ENCODE measurements around the gene TEPSIN. TPM values are rescaled to one million over a fixed set of nuclear protein-coding genes. Genes with fewer than 3 reads are reported as not detected.

Gene TEPSIN
- total RNA-seq, 1 experiment from 2014 or later, result 38.8 TPM

GRCh38 chr17:81243333-81243664 lies 4.4 kb upstream of the TEPSIN start:
- no peak overlapping the region for H3K23ac ChIP-seq (ENCODE audit: insufficient read length, low read depth, low read length)
- no peak overlapping the region for H4K8ac ChIP-seq (replicated peaks; ENCODE audit: insufficient read length, low read depth, low read length)
- H4K20me1 ChIP-seq (ENCODE audit: control insufficient read depth, insufficient read depth, insufficient read length), result peaks cover 3% of the 10 kb centered on the region
- H3K4me1 ChIP-seq (ENCODE audit: insufficient read depth, low read length), result no peaks in the 10 kb centered on the region
- no peak overlapping the region for H2AK5ac ChIP-seq (ENCODE audit: insufficient read length, low read length)
- H3K56ac ChIP-seq (ENCODE audit: insufficient read length, low read depth, low read length), result no peak overlapping the region
- no peak overlapping the region for H3K27ac ChIP-seq (ENCODE audit: insufficient read length, low read depth, low read length)
- H3K27me3 ChIP-seq (ENCODE audit: insufficient read depth, low read length), result no peaks in the 10 kb centered on the region
- H2BK120ac ChIP-seq (ENCODE audit: low read depth, low read length, poor library complexity, severe bottlenecking), result no peak overlapping the region
- H2BK12ac ChIP-seq (ENCODE audit: insufficient read length, low read depth, low read length), result no peak overlapping the region
- no peak overlapping the region for H3K27ac Mint-ChIP-seq
- H3K4me1 Mint-ChIP-seq, result peaks cover 13 to 25% of the 10 kb centered on the region in 2 experiments
- no peak overlapping the region for H3K4me3 Mint-ChIP-seq
- H2BK15ac ChIP-seq (ENCODE audit: low read depth, low read length), result no peak overlapping the region
- H3K18ac ChIP-seq (ENCODE audit: insufficient read length, low read depth, low read length), result no peak overlapping the region
- H3K79me2 ChIP-seq (ENCODE audit: insufficient read depth, low read length), result no peaks in the 10 kb centered on the region; the same call in 1 of the 2 replicates
- no peak overlapping the region for H2BK20ac ChIP-seq (ENCODE audit: low read depth, low read length, poor library complexity, severe bottlenecking)
- peaks cover 3% of the 10 kb centered on the region for H3K79me1 ChIP-seq (ENCODE audit: insufficient read depth, low read depth, low read length, poor library complexity, severe bottlenecking)
- H3K36me3 Mint-ChIP-seq (ENCODE audit: insufficient read depth in 1 of 3, low read depth in 3 of 3), result peaks cover 2 to 15% (median 9%) of the 10 kb centered on the region in 3 experiments; a peak in 6 of 7 replicates
- H3K14ac ChIP-seq (ENCODE audit: insufficient read depth, low read length), result no peak overlapping the region
- H2BK5ac ChIP-seq (ENCODE audit: insufficient read length, low read length), result no peak overlapping the region
- no peak overlapping the region for H3K4me2 ChIP-seq (ENCODE audit: insufficient read depth, insufficient read length, low read length)
- H3K9me3 ChIP-seq (ENCODE audit: control insufficient read depth, low read depth, low read length), result no peaks in the 10 kb centered on the region
- no peak overlapping the region for H4K5ac ChIP-seq (ENCODE audit: insufficient read length, low read depth, low read length)
- no peak overlapping the region for H3K9ac ChIP-seq (ENCODE audit: extremely low read depth, insufficient read length, low read length)
- peaks cover 10% of the 10 kb centered on the region for H3K23me2 ChIP-seq (ENCODE audit: insufficient read length, low read depth, low read length, poor library complexity, severe bottlenecking)
- no peak overlapping the region for H3T11ph ChIP-seq (ENCODE audit: low read length)
- H4K91ac ChIP-seq (ENCODE audit: insufficient read length, low read depth, low read length), result no peak overlapping the region
- H3K4ac ChIP-seq (ENCODE audit: low read depth, low read length), result no peak overlapping the region
- TF ChIP-seq CTCF (conservative IDR thresholded peaks at IDR 0.05), result no peak
- no CpG with 5 or more reads among the region's 10 CpGs for WGBS (ENCODE audit: extremely low coverage, insufficient read length, low lambda C conversion rate)
- no peak overlapping the region for H2AFZ ChIP-seq (ENCODE audit: low read length)
- H3K27me3 Mint-ChIP-seq (ENCODE audit: low read depth), result peaks cover 3% of the 10 kb centered on the region
- no peaks in the 10 kb centered on the region; a peak in 1 of 5 replicates for H3K9me3 Mint-ChIP-seq
- no peak for DNase-seq
